VCaP (cell line): ENCODE measurements around the gene ULBP1.
"Not testable (repeated sequence)": the region's sequence is repeated elsewhere in the genome, so short reads cannot be mapped to it uniquely, and the experiment has no call there.

Experiments
- H3K27ac ChIP-seq: fragments of 450-650 bp; 2 replicates; pipeline ENCODE4 v1.5.1; 2017
- TF ChIP-seq, protein P1 (sequence below): fragments of 450-650 bp; conservative IDR thresholded peaks from 2 replicates; pipeline ENCODE4 v1.5.1; 2017; ENCODE audit warnings: mild to moderate bottlenecking, moderate library complexity

ULBP1 gene

GRCh38 chr6:149936743-149937142 is 27.0 kb upstream of the ULBP1 start:
- TF ChIP-seq, protein P1, sequence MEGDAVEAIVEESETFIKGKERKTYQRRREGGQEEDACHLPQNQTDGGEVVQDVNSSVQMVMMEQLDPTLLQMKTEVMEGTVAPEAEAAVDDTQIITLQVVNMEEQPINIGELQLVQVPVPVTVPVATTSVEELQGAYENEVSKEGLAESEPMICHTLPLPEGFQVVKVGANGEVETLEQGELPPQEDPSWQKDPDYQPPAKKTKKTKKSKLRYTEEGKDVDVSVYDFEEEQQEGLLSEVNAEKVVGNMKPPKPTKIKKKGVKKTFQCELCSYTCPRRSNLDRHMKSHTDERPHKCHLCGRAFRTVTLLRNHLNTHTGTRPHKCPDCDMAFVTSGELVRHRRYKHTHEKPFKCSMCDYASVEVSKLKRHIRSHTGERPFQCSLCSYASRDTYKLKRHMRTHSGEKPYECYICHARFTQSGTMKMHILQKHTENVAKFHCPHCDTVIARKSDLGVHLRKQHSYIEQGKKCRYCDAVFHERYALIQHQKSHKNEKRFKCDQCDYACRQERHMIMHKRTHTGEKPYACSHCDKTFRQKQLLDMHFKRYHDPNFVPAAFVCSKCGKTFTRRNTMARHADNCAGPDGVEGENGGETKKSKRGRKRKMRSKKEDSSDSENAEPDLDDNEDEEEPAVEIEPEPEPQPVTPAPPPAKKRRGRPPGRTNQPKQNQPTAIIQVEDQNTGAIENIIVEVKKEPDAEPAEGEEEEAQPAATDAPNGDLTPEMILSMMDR, result no peak
- no peak overlapping the region for H3K27ac ChIP-seq

DNA sequence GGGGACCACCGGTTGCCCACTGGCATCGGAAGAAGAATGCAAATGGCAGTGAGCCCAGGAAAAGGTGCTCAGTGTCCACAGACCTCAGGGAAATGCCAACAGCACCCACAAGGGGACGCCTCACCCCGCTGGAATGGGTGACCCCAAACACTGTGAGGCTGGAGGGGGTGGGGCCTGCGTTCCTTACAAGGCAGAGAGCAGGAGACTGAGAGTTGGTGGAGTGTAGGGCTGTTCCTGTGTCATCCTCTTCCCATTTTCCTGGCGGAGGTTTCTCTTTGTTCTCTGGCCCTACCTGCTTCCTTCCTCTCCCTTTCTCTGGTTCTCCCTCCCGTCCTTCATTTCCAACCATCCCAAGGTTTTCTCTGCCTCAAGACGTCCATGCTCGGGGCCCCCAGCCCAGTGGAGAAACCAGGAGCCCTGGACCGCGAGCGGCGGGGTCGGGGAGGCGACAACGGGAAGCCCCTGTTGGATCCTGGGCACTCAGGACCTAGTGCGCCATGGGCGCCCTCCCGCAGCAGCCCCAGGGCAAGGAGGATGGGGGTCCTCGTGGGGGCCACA is 25.7 kb upstream of the ULBP1 start:
- H3K27ac ChIP-seq, result not testable (repeated sequence)
- TF ChIP-seq, protein P1, result 0 out of 2 replicates have a peak, but pooled peaks have one; percentile 19

GRCh38 chr6:149938571-149939355 is 25.0 kb upstream of the ULBP1 start:
- H3K27ac ChIP-seq, result no peak overlapping the region; the same call in 1 of the 2 replicates
- TF ChIP-seq, protein P1, result no peak

GRCh38 chr6:149939356-149939648 is 24.4 kb upstream of the ULBP1 start:
- TF ChIP-seq, protein P1, result no peak
- H3K27ac ChIP-seq, result no peak overlapping the region

GRCh38 chr6:149939909-149940671 is 23.7 kb upstream of the ULBP1 start:
- no peak overlapping the region for H3K27ac ChIP-seq
- TF ChIP-seq, protein P1, result no peak

GRCh38 chr6:149940672-149940982 is 23.1 kb upstream of the ULBP1 start:
- H3K27ac ChIP-seq, result no peak overlapping the region
- TF ChIP-seq, protein P1, result no peak
